Measurements from ENCODE around the gene EFTUD2. TPM values are rescaled to one million over a fixed set of nuclear protein-coding genes. Genes with fewer than 3 reads are reported as not detected.

Gene EFTUD2
- total RNA-seq, 1 experiment from 2014 or later: 162 TPM

DNA sequence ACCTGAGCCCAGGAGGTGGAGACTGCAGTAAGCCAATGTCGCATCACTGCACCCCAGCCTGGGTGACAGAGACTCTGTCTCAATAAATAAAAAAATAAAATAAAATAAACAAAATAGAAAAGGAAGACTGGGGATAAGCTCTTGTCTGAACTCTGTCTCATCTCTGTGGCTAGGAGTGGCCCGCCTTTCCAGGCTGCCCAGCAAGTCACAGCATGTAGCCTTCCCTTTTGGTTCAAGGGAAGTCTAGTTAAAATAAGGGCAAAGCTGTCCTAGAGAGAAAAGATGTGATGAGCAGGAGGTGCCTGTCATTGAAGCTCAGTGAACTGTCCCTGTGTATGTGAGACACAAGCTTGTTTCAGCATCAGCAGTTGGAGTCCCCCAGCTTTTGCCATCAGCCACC, 18.8 kb upstream of the EFTUD2 start:
- ChIA-PET POLR2A (no interaction called here), CTCF (interaction anchor here (0.6 to 7.1 kb wide), 9 partner anchors 35 to 181 kb away, joined by 3 to 177 read pairs (median 4); no protein-coding TSS in a partner anchor)
- Mint-ChIP-seq H3K4me3 (no peak overlapping the region), H3K4me1 (peaks cover 20% of the 10 kb centered on the region), H3K36me3 (no peaks in the 10 kb centered on the region), H3K27ac (no peak overlapping the region), H3K9me3 (no peaks in the 10 kb centered on the region), H3K27me3 (ENCODE audit: low read depth) (peaks cover 9% of the 10 kb centered on the region)
- DNase-seq (ENCODE audit: low spot score) (no peak), ATAC-seq (no peak)
- TF ChIP-seq, protein P1, sequence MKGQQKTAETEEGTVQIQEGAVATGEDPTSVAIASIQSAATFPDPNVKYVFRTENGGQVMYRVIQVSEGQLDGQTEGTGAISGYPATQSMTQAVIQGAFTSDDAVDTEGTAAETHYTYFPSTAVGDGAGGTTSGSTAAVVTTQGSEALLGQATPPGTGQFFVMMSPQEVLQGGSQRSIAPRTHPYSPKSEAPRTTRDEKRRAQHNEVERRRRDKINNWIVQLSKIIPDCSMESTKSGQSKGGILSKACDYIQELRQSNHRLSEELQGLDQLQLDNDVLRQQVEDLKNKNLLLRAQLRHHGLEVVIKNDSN (CRISPR knock-in tag; IDR thresholded peaks at IDR 0.05): no peak
- TF ChIP-seq, protein P2, sequence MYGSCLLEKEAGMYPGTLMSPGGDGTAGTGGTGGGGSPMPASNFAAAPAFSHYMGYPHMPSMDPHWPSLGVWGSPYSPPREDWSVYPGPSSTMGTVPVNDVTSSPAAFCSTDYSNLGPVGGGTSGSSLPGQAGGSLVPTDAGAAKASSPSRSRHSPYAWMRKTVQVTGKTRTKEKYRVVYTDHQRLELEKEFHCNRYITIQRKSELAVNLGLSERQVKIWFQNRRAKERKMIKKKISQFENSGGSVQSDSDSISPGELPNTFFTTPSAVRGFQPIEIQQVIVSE (CRISPR knock-in tag; IDR thresholded peaks at IDR 0.05; ENCODE audit: borderline replicate concordance): no peak
- TF ChIP-seq, protein P3, sequence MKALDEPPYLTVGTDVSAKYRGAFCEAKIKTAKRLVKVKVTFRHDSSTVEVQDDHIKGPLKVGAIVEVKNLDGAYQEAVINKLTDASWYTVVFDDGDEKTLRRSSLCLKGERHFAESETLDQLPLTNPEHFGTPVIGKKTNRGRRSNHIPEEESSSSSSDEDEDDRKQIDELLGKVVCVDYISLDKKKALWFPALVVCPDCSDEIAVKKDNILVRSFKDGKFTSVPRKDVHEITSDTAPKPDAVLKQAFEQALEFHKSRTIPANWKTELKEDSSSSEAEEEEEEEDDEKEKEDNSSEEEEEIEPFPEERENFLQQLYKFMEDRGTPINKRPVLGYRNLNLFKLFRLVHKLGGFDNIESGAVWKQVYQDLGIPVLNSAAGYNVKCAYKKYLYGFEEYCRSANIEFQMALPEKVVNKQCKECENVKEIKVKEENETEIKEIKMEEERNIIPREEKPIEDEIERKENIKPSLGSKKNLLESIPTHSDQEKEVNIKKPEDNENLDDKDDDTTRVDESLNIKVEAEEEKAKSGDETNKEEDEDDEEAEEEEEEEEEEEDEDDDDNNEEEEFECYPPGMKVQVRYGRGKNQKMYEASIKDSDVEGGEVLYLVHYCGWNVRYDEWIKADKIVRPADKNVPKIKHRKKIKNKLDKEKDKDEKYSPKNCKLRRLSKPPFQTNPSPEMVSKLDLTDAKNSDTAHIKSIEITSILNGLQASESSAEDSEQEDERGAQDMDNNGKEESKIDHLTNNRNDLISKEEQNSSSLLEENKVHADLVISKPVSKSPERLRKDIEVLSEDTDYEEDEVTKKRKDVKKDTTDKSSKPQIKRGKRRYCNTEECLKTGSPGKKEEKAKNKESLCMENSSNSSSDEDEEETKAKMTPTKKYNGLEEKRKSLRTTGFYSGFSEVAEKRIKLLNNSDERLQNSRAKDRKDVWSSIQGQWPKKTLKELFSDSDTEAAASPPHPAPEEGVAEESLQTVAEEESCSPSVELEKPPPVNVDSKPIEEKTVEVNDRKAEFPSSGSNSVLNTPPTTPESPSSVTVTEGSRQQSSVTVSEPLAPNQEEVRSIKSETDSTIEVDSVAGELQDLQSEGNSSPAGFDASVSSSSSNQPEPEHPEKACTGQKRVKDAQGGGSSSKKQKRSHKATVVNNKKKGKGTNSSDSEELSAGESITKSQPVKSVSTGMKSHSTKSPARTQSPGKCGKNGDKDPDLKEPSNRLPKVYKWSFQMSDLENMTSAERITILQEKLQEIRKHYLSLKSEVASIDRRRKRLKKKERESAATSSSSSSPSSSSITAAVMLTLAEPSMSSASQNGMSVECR (CRISPR knock-in tag; IDR thresholded peaks at IDR 0.05; ENCODE audit: borderline replicate concordance): no peak
- TF ChIP-seq, protein P4, sequence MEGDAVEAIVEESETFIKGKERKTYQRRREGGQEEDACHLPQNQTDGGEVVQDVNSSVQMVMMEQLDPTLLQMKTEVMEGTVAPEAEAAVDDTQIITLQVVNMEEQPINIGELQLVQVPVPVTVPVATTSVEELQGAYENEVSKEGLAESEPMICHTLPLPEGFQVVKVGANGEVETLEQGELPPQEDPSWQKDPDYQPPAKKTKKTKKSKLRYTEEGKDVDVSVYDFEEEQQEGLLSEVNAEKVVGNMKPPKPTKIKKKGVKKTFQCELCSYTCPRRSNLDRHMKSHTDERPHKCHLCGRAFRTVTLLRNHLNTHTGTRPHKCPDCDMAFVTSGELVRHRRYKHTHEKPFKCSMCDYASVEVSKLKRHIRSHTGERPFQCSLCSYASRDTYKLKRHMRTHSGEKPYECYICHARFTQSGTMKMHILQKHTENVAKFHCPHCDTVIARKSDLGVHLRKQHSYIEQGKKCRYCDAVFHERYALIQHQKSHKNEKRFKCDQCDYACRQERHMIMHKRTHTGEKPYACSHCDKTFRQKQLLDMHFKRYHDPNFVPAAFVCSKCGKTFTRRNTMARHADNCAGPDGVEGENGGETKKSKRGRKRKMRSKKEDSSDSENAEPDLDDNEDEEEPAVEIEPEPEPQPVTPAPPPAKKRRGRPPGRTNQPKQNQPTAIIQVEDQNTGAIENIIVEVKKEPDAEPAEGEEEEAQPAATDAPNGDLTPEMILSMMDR (IDR thresholded peaks at IDR 0.05): no peak
- TF ChIP-seq TCF7 (CRISPR knock-in tag; IDR thresholded peaks at IDR 0.05; ENCODE audit: low read depth) (no peak), SOX15 (CRISPR knock-in tag; IDR thresholded peaks at IDR 0.05) (no peak)
- TF ChIP-seq, protein P5, sequence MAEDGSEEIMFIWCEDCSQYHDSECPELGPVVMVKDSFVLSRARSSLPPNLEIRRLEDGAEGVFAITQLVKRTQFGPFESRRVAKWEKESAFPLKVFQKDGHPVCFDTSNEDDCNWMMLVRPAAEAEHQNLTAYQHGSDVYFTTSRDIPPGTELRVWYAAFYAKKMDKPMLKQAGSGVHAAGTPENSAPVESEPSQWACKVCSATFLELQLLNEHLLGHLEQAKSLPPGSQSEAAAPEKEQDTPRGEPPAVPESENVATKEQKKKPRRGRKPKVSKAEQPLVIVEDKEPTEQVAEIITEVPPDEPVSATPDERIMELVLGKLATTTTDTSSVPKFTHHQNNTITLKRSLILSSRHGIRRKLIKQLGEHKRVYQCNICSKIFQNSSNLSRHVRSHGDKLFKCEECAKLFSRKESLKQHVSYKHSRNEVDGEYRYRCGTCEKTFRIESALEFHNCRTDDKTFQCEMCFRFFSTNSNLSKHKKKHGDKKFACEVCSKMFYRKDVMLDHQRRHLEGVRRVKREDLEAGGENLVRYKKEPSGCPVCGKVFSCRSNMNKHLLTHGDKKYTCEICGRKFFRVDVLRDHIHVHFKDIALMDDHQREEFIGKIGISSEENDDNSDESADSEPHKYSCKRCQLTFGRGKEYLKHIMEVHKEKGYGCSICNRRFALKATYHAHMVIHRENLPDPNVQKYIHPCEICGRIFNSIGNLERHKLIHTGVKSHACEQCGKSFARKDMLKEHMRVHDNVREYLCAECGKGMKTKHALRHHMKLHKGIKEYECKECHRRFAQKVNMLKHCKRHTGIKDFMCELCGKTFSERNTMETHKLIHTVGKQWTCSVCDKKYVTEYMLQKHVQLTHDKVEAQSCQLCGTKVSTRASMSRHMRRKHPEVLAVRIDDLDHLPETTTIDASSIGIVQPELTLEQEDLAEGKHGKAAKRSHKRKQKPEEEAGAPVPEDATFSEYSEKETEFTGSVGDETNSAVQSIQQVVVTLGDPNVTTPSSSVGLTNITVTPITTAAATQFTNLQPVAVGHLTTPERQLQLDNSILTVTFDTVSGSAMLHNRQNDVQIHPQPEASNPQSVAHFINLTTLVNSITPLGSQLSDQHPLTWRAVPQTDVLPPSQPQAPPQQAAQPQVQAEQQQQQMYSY (CRISPR knock-in tag; IDR thresholded peaks at IDR 0.05): no peak

DNA sequence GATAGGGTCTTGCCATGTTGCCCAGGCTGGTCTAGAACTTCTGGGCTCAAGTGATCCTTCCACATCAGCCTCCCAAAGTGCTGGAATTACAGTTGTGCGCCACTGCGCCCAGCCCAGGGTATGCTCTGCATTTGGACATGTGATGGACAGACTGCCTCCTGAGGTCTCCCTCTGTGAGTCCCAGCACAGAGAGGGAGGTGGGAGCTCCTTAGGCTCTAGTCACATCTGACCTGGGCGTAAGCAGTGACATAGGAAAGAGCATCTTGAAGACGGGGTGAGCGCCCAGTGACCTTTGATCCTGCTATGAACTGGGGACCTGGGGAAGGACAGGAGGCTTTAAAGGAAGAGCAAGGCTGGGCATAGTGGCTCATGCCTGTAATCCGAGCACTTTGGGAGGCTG, 18.2 kb upstream of the EFTUD2 start:
- ChIA-PET POLR2A (no interaction called here), CTCF (interaction anchor here (0.7 to 7.1 kb wide), 6 partner anchors 9 to 182 kb away, joined by 3 to 177 read pairs (median 4); no protein-coding TSS in a partner anchor)
- H3K27me3 Mint-ChIP-seq (ENCODE audit: low read depth): peaks cover 14% of the 10 kb centered on the region
- no peaks in the 10 kb centered on the region for H3K36me3 Mint-ChIP-seq
- H3K4me1 Mint-ChIP-seq: peaks cover 17% of the 10 kb centered on the region
- H3K27ac Mint-ChIP-seq: no peak overlapping the region; the same call in 1 of the 2 replicates
- no peaks in the 10 kb centered on the region for H3K9me3 Mint-ChIP-seq
- no peak overlapping the region for H3K4me3 Mint-ChIP-seq
- no peak for ATAC-seq
- DNase-seq (ENCODE audit: low spot score): no peak
- no peak for TF ChIP-seq FOXP1 (CRISPR knock-in tag; IDR thresholded peaks at IDR 0.05; ENCODE audit: borderline replicate concordance)
- TF ChIP-seq TEAD4 (CRISPR knock-in tag; IDR thresholded peaks at IDR 0.05): no peak
- TF ChIP-seq CREB1 (CRISPR knock-in tag; IDR thresholded peaks at IDR 0.05): no peak
- TF ChIP-seq, protein P6, sequence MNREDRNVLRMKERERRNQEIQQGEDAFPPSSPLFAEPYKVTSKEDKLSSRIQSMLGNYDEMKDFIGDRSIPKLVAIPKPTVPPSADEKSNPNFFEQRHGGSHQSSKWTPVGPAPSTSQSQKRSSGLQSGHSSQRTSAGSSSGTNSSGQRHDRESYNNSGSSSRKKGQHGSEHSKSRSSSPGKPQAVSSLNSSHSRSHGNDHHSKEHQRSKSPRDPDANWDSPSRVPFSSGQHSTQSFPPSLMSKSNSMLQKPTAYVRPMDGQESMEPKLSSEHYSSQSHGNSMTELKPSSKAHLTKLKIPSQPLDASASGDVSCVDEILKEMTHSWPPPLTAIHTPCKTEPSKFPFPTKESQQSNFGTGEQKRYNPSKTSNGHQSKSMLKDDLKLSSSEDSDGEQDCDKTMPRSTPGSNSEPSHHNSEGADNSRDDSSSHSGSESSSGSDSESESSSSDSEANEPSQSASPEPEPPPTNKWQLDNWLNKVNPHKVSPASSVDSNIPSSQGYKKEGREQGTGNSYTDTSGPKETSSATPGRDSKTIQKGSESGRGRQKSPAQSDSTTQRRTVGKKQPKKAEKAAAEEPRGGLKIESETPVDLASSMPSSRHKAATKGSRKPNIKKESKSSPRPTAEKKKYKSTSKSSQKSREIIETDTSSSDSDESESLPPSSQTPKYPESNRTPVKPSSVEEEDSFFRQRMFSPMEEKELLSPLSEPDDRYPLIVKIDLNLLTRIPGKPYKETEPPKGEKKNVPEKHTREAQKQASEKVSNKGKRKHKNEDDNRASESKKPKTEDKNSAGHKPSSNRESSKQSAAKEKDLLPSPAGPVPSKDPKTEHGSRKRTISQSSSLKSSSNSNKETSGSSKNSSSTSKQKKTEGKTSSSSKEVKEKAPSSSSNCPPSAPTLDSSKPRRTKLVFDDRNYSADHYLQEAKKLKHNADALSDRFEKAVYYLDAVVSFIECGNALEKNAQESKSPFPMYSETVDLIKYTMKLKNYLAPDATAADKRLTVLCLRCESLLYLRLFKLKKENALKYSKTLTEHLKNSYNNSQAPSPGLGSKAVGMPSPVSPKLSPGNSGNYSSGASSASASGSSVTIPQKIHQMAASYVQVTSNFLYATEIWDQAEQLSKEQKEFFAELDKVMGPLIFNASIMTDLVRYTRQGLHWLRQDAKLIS (CRISPR knock-in tag; IDR thresholded peaks at IDR 0.05; ENCODE audit: borderline replicate concordance): no peak
- TF ChIP-seq, protein P7, sequence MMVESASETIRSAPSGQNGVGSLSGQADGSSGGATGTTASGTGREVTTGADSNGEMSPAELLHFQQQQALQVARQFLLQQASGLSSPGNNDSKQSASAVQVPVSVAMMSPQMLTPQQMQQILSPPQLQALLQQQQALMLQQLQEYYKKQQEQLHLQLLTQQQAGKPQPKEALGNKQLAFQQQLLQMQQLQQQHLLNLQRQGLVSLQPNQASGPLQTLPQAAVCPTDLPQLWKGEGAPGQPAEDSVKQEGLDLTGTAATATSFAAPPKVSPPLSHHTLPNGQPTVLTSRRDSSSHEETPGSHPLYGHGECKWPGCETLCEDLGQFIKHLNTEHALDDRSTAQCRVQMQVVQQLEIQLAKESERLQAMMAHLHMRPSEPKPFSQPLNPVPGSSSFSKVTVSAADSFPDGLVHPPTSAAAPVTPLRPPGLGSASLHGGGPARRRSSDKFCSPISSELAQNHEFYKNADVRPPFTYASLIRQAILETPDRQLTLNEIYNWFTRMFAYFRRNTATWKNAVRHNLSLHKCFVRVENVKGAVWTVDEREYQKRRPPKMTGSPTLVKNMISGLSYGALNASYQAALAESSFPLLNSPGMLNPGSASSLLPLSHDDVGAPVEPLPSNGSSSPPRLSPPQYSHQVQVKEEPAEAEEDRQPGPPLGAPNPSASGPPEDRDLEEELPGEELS (CRISPR knock-in tag; IDR thresholded peaks at IDR 0.05): no peak
- TF ChIP-seq GRHL2 (CRISPR knock-in tag; IDR thresholded peaks at IDR 0.05; ENCODE audit: insufficient replicate concordance, severe bottlenecking): no peak
- TF ChIP-seq, protein P8, sequence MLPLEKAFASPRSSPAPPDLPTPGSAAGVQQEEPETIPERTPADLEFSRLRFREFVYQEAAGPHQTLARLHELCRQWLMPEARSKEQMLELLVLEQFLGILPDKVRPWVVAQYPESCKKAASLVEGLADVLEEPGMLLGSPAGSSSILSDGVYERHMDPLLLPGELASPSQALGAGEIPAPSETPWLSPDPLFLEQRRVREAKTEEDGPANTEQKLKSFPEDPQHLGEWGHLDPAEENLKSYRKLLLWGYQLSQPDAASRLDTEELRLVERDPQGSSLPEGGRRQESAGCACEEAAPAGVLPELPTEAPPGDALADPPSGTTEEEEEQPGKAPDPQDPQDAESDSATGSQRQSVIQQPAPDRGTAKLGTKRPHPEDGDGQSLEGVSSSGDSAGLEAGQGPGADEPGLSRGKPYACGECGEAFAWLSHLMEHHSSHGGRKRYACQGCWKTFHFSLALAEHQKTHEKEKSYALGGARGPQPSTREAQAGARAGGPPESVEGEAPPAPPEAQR (CRISPR knock-in tag; IDR thresholded peaks at IDR 0.05): no peak
- no peak for TF ChIP-seq ELF4 (CRISPR knock-in tag; IDR thresholded peaks at IDR 0.05; ENCODE audit: low read depth)

All from WTC11 (cell line).